SK-N-SH (cell line): ENCODE results near the gene NOTCH1. TPM values are rescaled to one million over a fixed set of nuclear protein-coding genes. Genes with fewer than 3 reads are reported as not detected.

Source experiments
- CTCF ChIA-PET: fragments of 300-600, 350-600 bp; formaldehyde crosslinking; extraction: SDS; loops from one replicate; lab custom pipeline; 2021; lab: Yijun Ruan, JAX
- POLR2A ChIA-PET: fragments of 350-600 bp; sonication (Branson Sonifier 250); formaldehyde crosslinking; extraction: SDS; loops from one replicate; lab custom pipeline; 2020; ENCODE audit warnings: antibody characterized with exemption, inconsistent platforms; lab: Yijun Ruan, JAX
- DNase-seq: peaks from one replicate; pipeline ENCODE4 v3.0.0; 2012
- H2AFZ ChIP-seq: fragments of 200-600 bp; sonication (generic); 2 replicates; pipeline ENCODE4 v1.8.1; 2016; ENCODE audit warnings: antibody characterized with exemption, mild to moderate bottlenecking, low read depth
- H3F3A ChIP-seq: fragments of 200-600 bp; sonication (generic); replicated peaks from 2 replicates; pipeline ENCODE3; 2016; ENCODE audit warnings: antibody characterized with exemption, mild to moderate bottlenecking; ENCODE audit not compliant: insufficient read depth
- H3K27ac ChIP-seq, 2 experiments: fragments of 200-500 bp in 1 of 2; fragments of 200-600 bp in 1 of 2; sonication (Bioruptor generic) in 1 of 2; sonication (generic), shearing (Covaris generic) in 1 of 2; 2 replicates each; pipeline versions ENCODE4 v1.5.1 to v1.6.1; 2014 to 2016; ENCODE audit warnings: low read depth in 2 of 2, inconsistent platforms in 1 of 2, low read length in 1 of 2, mild to moderate bottlenecking in 1 of 2, mixed read lengths in 1 of 2
- H3K27me3 ChIP-seq: fragments of 200-600 bp; sonication (generic), shearing (Covaris generic); 2 replicates; pipeline ENCODE4 v1.6.1; 2016; ENCODE audit warnings: mixed run types; ENCODE audit not compliant: insufficient read depth
- H3K36me3 ChIP-seq, 2 experiments: fragments of 200-500 bp in 1 of 2; fragments of 200-600 bp in 1 of 2; sonication (Bioruptor generic) in 1 of 2; sonication (generic) in 1 of 2; replicated peaks in 1 of 2; 2 replicates each; pipeline versions ENCODE3 to v1.5.1; 2014 to 2016; ENCODE audit warnings: low read length in 1 of 2, mild to moderate bottlenecking in 1 of 2; ENCODE audit not compliant: insufficient read depth in 2 of 2, control insufficient read depth in 1 of 2
- H3K4me1 ChIP-seq, 2 experiments: fragments of 200-500 bp in 1 of 2; fragments of 200-600 bp in 1 of 2; sonication (Bioruptor generic) in 1 of 2; sonication (generic), shearing (Covaris generic) in 1 of 2; 2 replicates each; pipeline versions ENCODE4 v1.5.1 to v1.6.1; 2014 to 2016; ENCODE audit warnings: low read depth in 1 of 2, low read length in 1 of 2, mixed run types in 1 of 2; ENCODE audit not compliant: insufficient read depth in 2 of 2, control insufficient read depth in 1 of 2
- H3K4me2 ChIP-seq: fragments of 200-600 bp; sonication (generic), shearing (Covaris generic); 2 replicates; pipeline ENCODE4 v1.6.1; 2017; ENCODE audit warnings: mixed run types
- H3K4me3 ChIP-seq, 2 experiments: fragments of 200-500 bp in 1 of 2; fragments of 200-600 bp in 1 of 2; sonication (Bioruptor generic) in 1 of 2; sonication (generic), shearing (Covaris generic) in 1 of 2; 2 replicates each; pipeline versions ENCODE4 v1.5.1 to v1.8.1; 2014 to 2016; ENCODE audit warnings: low read depth in 2 of 2, inconsistent platforms in 1 of 2, low read length in 1 of 2, mild to moderate bottlenecking in 1 of 2, mixed read lengths in 1 of 2, moderate library complexity in 1 of 2
- H3K79me2 ChIP-seq: fragments of 200-600 bp; sonication (generic); 2 replicates; pipeline ENCODE4 v1.8.1; 2017; ENCODE audit warnings: mild to moderate bottlenecking; ENCODE audit not compliant: insufficient read depth
- H3K9ac ChIP-seq: fragments of 200-600 bp; sonication (generic); 2 replicates; pipeline ENCODE4 v1.6.1; 2017; ENCODE audit warnings: mixed run types
- H3K9me2 ChIP-seq: fragments of 200-600 bp; sonication (generic); 2 replicates; pipeline ENCODE4 v1.6.1; 2017; ENCODE audit warnings: mixed run types
- H3K9me3 ChIP-seq: fragments of 200-600 bp; sonication (generic); 2 replicates; pipeline ENCODE4 v1.6.1; 2017; ENCODE audit warnings: mixed run types, mild to moderate bottlenecking, moderate library complexity
- H4K20me1 ChIP-seq: fragments of 200-600 bp; sonication (generic); 2 replicates; pipeline ENCODE4 v1.6.1; 2017; ENCODE audit warnings: mild to moderate bottlenecking, mixed run types; ENCODE audit not compliant: insufficient read depth
- ELF1 ChIP-seq: IDR thresholded peaks from 2 replicates; pipeline ENCODE4 v1.4.0; 2012
- FOSL2 ChIP-seq: IDR thresholded peaks from 2 replicates; pipeline ENCODE4 v1.4.0; 2012; ENCODE audit warnings: low read depth, mild to moderate bottlenecking, moderate library complexity, borderline replicate concordance
- FOXM1 ChIP-seq: IDR thresholded peaks from 2 replicates; pipeline ENCODE4 v1.4.0; 2012; ENCODE audit warnings: low read depth, mild to moderate bottlenecking
- GATA2 ChIP-seq: sonication (generic); formaldehyde crosslinking; IDR thresholded peaks from 2 replicates; pipeline ENCODE4 v1.5.0; 2020; ENCODE audit warnings: mild to moderate bottlenecking, missing genetic modification reagents
- JUND ChIP-seq: IDR thresholded peaks from 2 replicates; pipeline ENCODE4 v1.4.0; 2012
- MXI1 ChIP-seq: IDR thresholded peaks from 2 replicates; pipeline ENCODE4 v1.6.1; 2012; ENCODE audit warnings: mild to moderate bottlenecking, low read depth, low read length, improper control_type of control experiment
- NFIC ChIP-seq: IDR thresholded peaks from 2 replicates; pipeline ENCODE4 v1.4.0; 2012; ENCODE audit warnings: borderline replicate concordance
- NRF1 ChIP-seq: IDR thresholded peaks from 2 replicates; pipeline ENCODE4 v1.6.1; 2012; ENCODE audit warnings: low read depth, mild to moderate bottlenecking, low read length
- POLR2AphosphoS5 ChIP-seq: IDR thresholded peaks from 2 replicates; pipeline ENCODE4 v1.6.1; 2012; ENCODE audit warnings: low read depth, low read length
- RAD21 ChIP-seq: IDR thresholded peaks from 2 replicates; pipeline ENCODE4 v1.6.1; 2012; ENCODE audit warnings: mild to moderate bottlenecking, low read length
- RCOR1 ChIP-seq: fragments of 150-350 bp; IDR thresholded peaks from 2 replicates; pipeline ENCODE4 v1.6.1; 2017; ENCODE audit warnings: antibody characterized with exemption, low read length
- REST ChIP-seq: IDR thresholded peaks from 2 replicates; pipeline ENCODE4 v1.6.1; 2012; ENCODE audit warnings: mild to moderate bottlenecking, low read depth, low read length, moderate library complexity
- RFX5 ChIP-seq: IDR thresholded peaks from 2 replicates; pipeline ENCODE4 v1.6.1; 2012; ENCODE audit warnings: mild to moderate bottlenecking, improper control_type of control experiment, low read length
- SIN3A ChIP-seq: IDR thresholded peaks from 2 replicates; pipeline ENCODE4 v1.6.1; 2012; ENCODE audit warnings: low read depth, mild to moderate bottlenecking, low read length, moderate library complexity, borderline replicate concordance
- SMC3 ChIP-seq: IDR thresholded peaks from 2 replicates; pipeline ENCODE4 v1.6.1; 2012; ENCODE audit warnings: low read depth, low read length, improper control_type of control experiment
- TCF12 ChIP-seq: IDR thresholded peaks from 2 replicates; pipeline ENCODE4 v1.4.0; 2012
- USF1 ChIP-seq: IDR thresholded peaks from 2 replicates; pipeline ENCODE4 v1.4.0; 2012; ENCODE audit warnings: low read depth, borderline replicate concordance
- ZBTB33 ChIP-seq: IDR thresholded peaks from 2 replicates; pipeline ENCODE4 v1.4.0; 2012; ENCODE audit warnings: low read depth, borderline replicate concordance
- WGBS: methylation state at CpG from one replicate; pipeline ENCODE4 v1.1.6; 2017; ENCODE audit warnings: low lambda C conversion rate; 5-methylcytosine and 5-hydroxymethylcytosine counted together
- polyA plus RNA-seq, 3 experiments: library from polyadenylated mRNA; depleted of rRNA; stranded (reverse); fragments of >200 nt; gene quantifications; 2 replicates each; pipeline ENCODE4 v1.2.3, GENCODE V29; 2012

NOTCH1 gene
- polyA plus RNA-seq, 1 of the 3 experiments (the other 2 are of a cell fraction), result 6.6 TPM

GRCh38 chr9:136565086-136565714 lies 19.4 kb upstream of the NOTCH1 start:
- no peak overlapping the region for H3K4me3 ChIP-seq
- no peak overlapping the region for H3K9ac ChIP-seq
- H3F3A ChIP-seq, result no peaks in the 10 kb centered on the region
- H3K4me2 ChIP-seq, result no peak overlapping the region
- no peaks in the 10 kb centered on the region for H3K36me3 ChIP-seq
- ChIA-PET POLR2A (no interaction called here), CTCF (interaction anchor here (0.9 to 1.7 kb wide), 3 partner anchors 41 to 77 kb away, joined by 3 to 6 read pairs (median 4); no protein-coding TSS in a partner anchor)
- H3K4me1 ChIP-seq, result peaks cover 9 to 13% of the 10 kb centered on the region in 2 experiments; a peak in 3 of 4 replicates
- H4K20me1 ChIP-seq, result no peaks in the 10 kb centered on the region
- TF ChIP-seq NFIC (no peak), SMC3 (no peak), JUND (no peak), TCF12 (no peak), ELF1 (no peak), RAD21 (no peak), MXI1 (no peak), USF1 (no peak), RCOR1 (no peak), NRF1 (no peak), RFX5 (no peak), POLR2AphosphoS5 (no peak), FOXM1 (no peak), FOSL2 (no peak), ZBTB33 (no peak)
- WGBS, result 69% methylated on average over 18 of the region's 28 CpGs
- H3K9me2 ChIP-seq, result no peaks in the 10 kb centered on the region
- H3K79me2 ChIP-seq, result no peaks in the 10 kb centered on the region
- H3K27me3 ChIP-seq, result no peaks in the 10 kb centered on the region
- H3K9me3 ChIP-seq, result no peaks in the 10 kb centered on the region
- no peak overlapping the region for H2AFZ ChIP-seq
- H3K27ac ChIP-seq, result no peak overlapping the region
- DNase-seq, result no peak

GRCh38 chr9:136564379-136564988 lies 18.6 kb upstream of the NOTCH1 start:
- Histone ChIP-seq H3K36me3 (no peaks in the 10 kb centered on the region), H4K20me1 (no peaks in the 10 kb centered on the region), H3K27ac (no peak overlapping the region), H3K4me3 (no peak overlapping the region), H3K9me3 (no peaks in the 10 kb centered on the region), H3F3A (no peaks in the 10 kb centered on the region), H3K9ac (no peak overlapping the region), H3K9me2 (no peaks in the 10 kb centered on the region), H2AFZ (no peak overlapping the region), H3K4me2 (no peak overlapping the region), H3K79me2 (no peaks in the 10 kb centered on the region), H3K27me3 (no peaks in the 10 kb centered on the region), H3K4me1 (peaks cover 9 to 13% of the 10 kb centered on the region in 2 experiments; a peak in 3 of 4 replicates)
- no peak for DNase-seq
- TF ChIP-seq RFX5, result no peak
- TF ChIP-seq GATA2, result no peak
- no peak for TF ChIP-seq SIN3A
- TF ChIP-seq REST, result no peak
- ChIA-PET POLR2A (no interaction called here), CTCF (interaction anchor here (0.9 to 1.7 kb wide), 6 partner anchors 15 to 76 kb away, joined by 3 to 6 read pairs (median 5); no protein-coding TSS in a partner anchor)
- WGBS, result 80% methylated on average over 4 of the region's 21 CpGs
